ENCODE measurements around the gene CALML5.

DNA sequence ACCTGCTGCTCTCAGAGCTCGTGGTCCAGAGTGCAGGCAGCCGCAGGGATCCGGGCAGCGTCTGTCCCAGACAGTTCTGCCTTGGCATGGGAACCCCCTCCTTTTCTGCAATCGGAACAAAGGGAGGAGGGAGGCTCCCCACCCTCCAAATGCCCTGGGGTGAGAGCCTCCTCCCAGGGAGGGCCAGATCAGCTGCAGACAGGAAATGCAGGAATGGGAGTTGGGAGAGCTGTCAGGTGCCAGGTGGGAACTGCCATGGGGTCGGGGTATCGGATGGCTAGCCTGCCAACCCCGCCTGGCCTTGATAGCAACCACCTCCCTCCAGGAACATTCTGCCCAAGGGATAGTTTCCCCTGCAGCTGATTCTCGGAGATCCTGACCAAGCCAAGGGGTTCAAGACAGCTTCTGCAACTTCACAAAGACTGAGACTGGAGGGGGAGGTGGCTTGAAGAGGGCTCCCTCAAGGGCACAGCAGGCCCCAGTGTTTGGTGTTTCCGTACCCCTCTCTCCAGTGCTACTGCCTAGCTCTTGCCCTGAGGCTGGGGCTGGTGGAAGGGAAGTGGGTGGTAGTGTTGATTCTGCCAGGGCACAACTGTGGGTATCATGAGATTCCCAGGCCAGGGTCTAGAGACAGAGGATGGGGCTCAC is at the start of gene CALML5:
- TF ChIP-seq, protein P1, sequence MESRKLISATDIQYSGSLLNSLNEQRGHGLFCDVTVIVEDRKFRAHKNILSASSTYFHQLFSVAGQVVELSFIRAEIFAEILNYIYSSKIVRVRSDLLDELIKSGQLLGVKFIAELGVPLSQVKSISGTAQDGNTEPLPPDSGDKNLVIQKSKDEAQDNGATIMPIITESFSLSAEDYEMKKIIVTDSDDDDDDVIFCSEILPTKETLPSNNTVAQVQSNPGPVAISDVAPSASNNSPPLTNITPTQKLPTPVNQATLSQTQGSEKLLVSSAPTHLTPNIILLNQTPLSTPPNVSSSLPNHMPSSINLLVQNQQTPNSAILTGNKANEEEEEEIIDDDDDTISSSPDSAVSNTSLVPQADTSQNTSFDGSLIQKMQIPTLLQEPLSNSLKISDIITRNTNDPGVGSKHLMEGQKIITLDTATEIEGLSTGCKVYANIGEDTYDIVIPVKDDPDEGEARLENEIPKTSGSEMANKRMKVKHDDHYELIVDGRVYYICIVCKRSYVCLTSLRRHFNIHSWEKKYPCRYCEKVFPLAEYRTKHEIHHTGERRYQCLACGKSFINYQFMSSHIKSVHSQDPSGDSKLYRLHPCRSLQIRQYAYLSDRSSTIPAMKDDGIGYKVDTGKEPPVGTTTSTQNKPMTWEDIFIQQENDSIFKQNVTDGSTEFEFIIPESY (IDR thresholded peaks at IDR 0.05; ENCODE audit: borderline replicate concordance, low read depth): no peak
- TF ChIP-seq TAF1 (IDR thresholded peaks at IDR 0.05; ENCODE audit: borderline replicate concordance, low read depth, low read length) (no peak), EP300 (IDR thresholded peaks at IDR 0.05; ENCODE audit: borderline replicate concordance in 1 of 2, low read depth in 1 of 2, low read length in 1 of 2) (no peak), MXI1 (IDR thresholded peaks at IDR 0.05; ENCODE audit: low read depth, low read length) (no peak), CHD2 (IDR thresholded peaks at IDR 0.05; ENCODE audit: low read length, partially characterized antibody) (no peak)
- TF ChIP-seq, protein P2, sequence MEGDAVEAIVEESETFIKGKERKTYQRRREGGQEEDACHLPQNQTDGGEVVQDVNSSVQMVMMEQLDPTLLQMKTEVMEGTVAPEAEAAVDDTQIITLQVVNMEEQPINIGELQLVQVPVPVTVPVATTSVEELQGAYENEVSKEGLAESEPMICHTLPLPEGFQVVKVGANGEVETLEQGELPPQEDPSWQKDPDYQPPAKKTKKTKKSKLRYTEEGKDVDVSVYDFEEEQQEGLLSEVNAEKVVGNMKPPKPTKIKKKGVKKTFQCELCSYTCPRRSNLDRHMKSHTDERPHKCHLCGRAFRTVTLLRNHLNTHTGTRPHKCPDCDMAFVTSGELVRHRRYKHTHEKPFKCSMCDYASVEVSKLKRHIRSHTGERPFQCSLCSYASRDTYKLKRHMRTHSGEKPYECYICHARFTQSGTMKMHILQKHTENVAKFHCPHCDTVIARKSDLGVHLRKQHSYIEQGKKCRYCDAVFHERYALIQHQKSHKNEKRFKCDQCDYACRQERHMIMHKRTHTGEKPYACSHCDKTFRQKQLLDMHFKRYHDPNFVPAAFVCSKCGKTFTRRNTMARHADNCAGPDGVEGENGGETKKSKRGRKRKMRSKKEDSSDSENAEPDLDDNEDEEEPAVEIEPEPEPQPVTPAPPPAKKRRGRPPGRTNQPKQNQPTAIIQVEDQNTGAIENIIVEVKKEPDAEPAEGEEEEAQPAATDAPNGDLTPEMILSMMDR (IDR thresholded peaks at IDR 0.05): no peak

Measured in SK-N-SH (cell line).